ENCODE data around the gene TMED8.

DNA sequence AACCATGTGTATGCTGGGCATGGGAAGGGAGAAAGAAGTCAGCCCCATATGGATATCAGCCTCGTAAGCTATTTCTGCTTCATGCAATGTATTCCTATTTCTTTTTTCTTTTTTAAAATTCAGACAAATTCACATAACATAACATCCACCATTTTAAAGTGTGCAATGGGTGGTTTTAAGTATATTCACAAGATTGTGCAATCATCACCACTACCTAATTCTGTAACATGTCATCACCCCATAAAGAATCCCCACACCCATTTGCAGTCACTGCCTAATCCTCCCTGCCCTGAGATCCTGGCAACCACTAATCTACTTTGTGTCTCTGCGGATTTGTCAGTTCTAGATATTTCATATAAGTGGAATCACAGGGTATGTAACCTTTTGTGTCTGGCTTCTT lies 65.7 kb downstream of the TMED8 start:
- TF ChIP-seq POLR2A (IDR thresholded peaks at IDR 0.05; ENCODE audit: low read length) (no peak), GATA1 (IDR thresholded peaks at IDR 0.05; ENCODE audit: low read depth, low read length) (no peak)

Measured in erythroblast (primary cell).